ENCODE results near the gene C1orf52. TPM values are rescaled to one million over a fixed set of nuclear protein-coding genes. Genes with fewer than 3 reads are reported as not detected.

C1orf52 gene
- polyA plus RNA-seq, 3 donors: 18.5 to 29.1 (median 19.7) TPM

Small RNA genes within 50 kb of the gene (small RNA-seq; reads per million reads assigned to genes)
- not detected for gene RF00019 (ENCODE audit: insufficient read length, low read depth)

Other genes starting within 250 kb of the C1orf52 start
- under 1 TPM in 1 of 3 donors, not detected in 2; 0.03 TPM for gene MCOLN3, start 211.2 kb downstream of the C1orf52 start, polyA plus RNA-seq
- not detected for gene SYDE2, start 58.6 kb downstream of the C1orf52 start, polyA plus RNA-seq
- 10 to 100 TPM; 22.7 to 27.9 (median 26.9) TPM for gene BCL10, start 17.0 kb upstream of the C1orf52 start, polyA plus RNA-seq
- gene DDAH1, start 205.5 kb upstream of the C1orf52 start, polyA plus RNA-seq: not detected

All from CD14-positive monocyte (primary cell).